ENCODE measurements around the gene COL5A1. TPM values are rescaled to one million over a fixed set of nuclear protein-coding genes. Genes with fewer than 3 reads are reported as not detected.

Gene COL5A1
- polyA plus RNA-seq, 1 donor (not counting 4 experiments of a cell fraction or from before 2014, with no cell fraction given) = 3.1 TPM

DNA sequence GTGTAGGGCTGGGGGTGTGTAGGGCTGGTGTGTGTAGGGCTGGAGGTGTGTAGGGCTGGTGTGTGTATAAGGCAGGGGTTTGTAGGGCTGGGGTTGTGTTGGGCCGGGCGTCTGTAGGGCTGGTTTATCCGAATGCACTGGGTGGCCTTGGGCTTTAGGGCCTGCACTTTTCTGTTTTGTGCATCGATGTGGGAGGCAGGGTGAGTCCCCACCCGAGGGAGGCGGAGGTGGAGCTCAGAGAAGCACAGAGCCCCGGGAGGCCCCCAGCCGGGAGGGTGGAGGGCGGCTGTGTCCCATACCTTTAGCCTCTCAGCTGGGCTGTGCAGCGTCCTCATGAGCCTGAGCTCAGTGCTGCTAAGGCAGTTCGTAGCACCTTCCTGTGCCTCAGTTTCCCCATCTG, 13.5 kb downstream of the COL5A1 start:
- H3K4me3 ChIP-seq (ENCODE audit: control insufficient read depth in 2 of 3, extremely low read depth in 1 of 3, insufficient read depth in 2 of 3, low read depth in 1 of 3, low read length in 3 of 3) = no peak overlapping the region
- no peak overlapping the region for H3K9ac ChIP-seq (ENCODE audit: control insufficient read depth, extremely low read depth, insufficient read depth, low read length)
- H3K4me2 ChIP-seq (ENCODE audit: control insufficient read depth, extremely low read depth, insufficient read depth, low read depth, low read length) = no peak overlapping the region
- TF ChIP-seq, protein P1, sequence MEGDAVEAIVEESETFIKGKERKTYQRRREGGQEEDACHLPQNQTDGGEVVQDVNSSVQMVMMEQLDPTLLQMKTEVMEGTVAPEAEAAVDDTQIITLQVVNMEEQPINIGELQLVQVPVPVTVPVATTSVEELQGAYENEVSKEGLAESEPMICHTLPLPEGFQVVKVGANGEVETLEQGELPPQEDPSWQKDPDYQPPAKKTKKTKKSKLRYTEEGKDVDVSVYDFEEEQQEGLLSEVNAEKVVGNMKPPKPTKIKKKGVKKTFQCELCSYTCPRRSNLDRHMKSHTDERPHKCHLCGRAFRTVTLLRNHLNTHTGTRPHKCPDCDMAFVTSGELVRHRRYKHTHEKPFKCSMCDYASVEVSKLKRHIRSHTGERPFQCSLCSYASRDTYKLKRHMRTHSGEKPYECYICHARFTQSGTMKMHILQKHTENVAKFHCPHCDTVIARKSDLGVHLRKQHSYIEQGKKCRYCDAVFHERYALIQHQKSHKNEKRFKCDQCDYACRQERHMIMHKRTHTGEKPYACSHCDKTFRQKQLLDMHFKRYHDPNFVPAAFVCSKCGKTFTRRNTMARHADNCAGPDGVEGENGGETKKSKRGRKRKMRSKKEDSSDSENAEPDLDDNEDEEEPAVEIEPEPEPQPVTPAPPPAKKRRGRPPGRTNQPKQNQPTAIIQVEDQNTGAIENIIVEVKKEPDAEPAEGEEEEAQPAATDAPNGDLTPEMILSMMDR (optimal IDR thresholded peaks at IDR 0.05 in 1 of 3, IDR thresholded peaks at IDR 0.05 in 1 of 3, conservative IDR thresholded peaks at IDR 0.05 in 1 of 3; ENCODE audit: extremely low read depth in 1 of 3, insufficient read depth in 2 of 3, low read length in 3 of 3) = no peak
- TF ChIP-seq EZH2 (IDR thresholded peaks at IDR 0.05; ENCODE audit: low read length) = no peak
- dilution Hi-C loops (cut with MboI; ENCODE audit: extremely low pct_ligation_motif_present, low sequenced_read_pairs) = no loop called here
- H3K9me1 ChIP-seq (ENCODE audit: control insufficient read depth, extremely low read depth, insufficient read depth, low read length) = no peaks in the 10 kb centered on the region
- no peaks in the 10 kb centered on the region for H3K27me3 ChIP-seq (ENCODE audit: control insufficient read depth, extremely low read depth, insufficient read depth, low read length)
- FAIRE-seq (no peak), DNase-seq (ENCODE audit: low read depth, low spot score) (no peak)
- H3K4me1 ChIP-seq (ENCODE audit: control insufficient read depth, extremely low read depth, insufficient read depth, low read length) = no peaks in the 10 kb centered on the region
- no peak overlapping the region for H3K27ac ChIP-seq (ENCODE audit: control insufficient read depth, insufficient read depth, low read length)
- H2AFZ ChIP-seq (ENCODE audit: control insufficient read depth, low read length) = no peak overlapping the region
- H3K36me3 ChIP-seq (ENCODE audit: control insufficient read depth in 2 of 2, extremely low read depth in 1 of 2, insufficient read depth in 2 of 2, low read length in 2 of 2) = no peaks in the 10 kb centered on the region
- H3K79me2 ChIP-seq (ENCODE audit: control insufficient read depth, insufficient read depth, low read length) = no peaks in the 10 kb centered on the region
- no peaks in the 10 kb centered on the region for H4K20me1 ChIP-seq (ENCODE audit: control insufficient read depth, extremely low read depth, insufficient read depth, low read length)
- no peaks in the 10 kb centered on the region for H3K9me3 ChIP-seq (ENCODE audit: control insufficient read depth, low read depth, low read length)

- no peaks in the 10 kb centered on the region for H3K79me2 ChIP-seq (ENCODE audit: control insufficient read depth, insufficient read depth, low read length)
- H3K4me1 ChIP-seq (ENCODE audit: control insufficient read depth, extremely low read depth, insufficient read depth, low read length) = no peaks in the 10 kb centered on the region
- dilution Hi-C loops (cut with MboI; ENCODE audit: extremely low pct_ligation_motif_present, low sequenced_read_pairs) = no loop called here
- DNase-seq (ENCODE audit: low read depth, low spot score) (no peak), FAIRE-seq (no peak)
- no peak overlapping the region for H3K4me3 ChIP-seq (ENCODE audit: control insufficient read depth in 2 of 3, extremely low read depth in 1 of 3, insufficient read depth in 2 of 3, low read depth in 1 of 3, low read length in 3 of 3)
- H3K27me3 ChIP-seq (ENCODE audit: control insufficient read depth, extremely low read depth, insufficient read depth, low read length) = no peaks in the 10 kb centered on the region
- no peak overlapping the region for H3K4me2 ChIP-seq (ENCODE audit: control insufficient read depth, extremely low read depth, insufficient read depth, low read depth, low read length)
- no peak overlapping the region for H3K27ac ChIP-seq (ENCODE audit: control insufficient read depth, insufficient read depth, low read length)
- H4K20me1 ChIP-seq (ENCODE audit: control insufficient read depth, extremely low read depth, insufficient read depth, low read length) = no peaks in the 10 kb centered on the region
- no peak overlapping the region for H2AFZ ChIP-seq (ENCODE audit: control insufficient read depth, low read length)
- H3K9me1 ChIP-seq (ENCODE audit: control insufficient read depth, extremely low read depth, insufficient read depth, low read length) = no peaks in the 10 kb centered on the region
- H3K36me3 ChIP-seq (ENCODE audit: control insufficient read depth in 2 of 2, extremely low read depth in 1 of 2, insufficient read depth in 2 of 2, low read length in 2 of 2) = no peaks in the 10 kb centered on the region
- TF ChIP-seq EZH2 (IDR thresholded peaks at IDR 0.05; ENCODE audit: low read length) = no peak
- TF ChIP-seq, protein P1 (optimal IDR thresholded peaks at IDR 0.05 in 1 of 3, IDR thresholded peaks at IDR 0.05 in 1 of 3, conservative IDR thresholded peaks at IDR 0.05 in 1 of 3; ENCODE audit: extremely low read depth in 1 of 3, insufficient read depth in 2 of 3, low read length in 3 of 3) = peak in 1 of 3 experiments; percentile 4
- no peak overlapping the region for H3K9ac ChIP-seq (ENCODE audit: control insufficient read depth, extremely low read depth, insufficient read depth, low read length)
- no peaks in the 10 kb centered on the region for H3K9me3 ChIP-seq (ENCODE audit: control insufficient read depth, low read depth, low read length)
These were observed 14.2 kb downstream of the COL5A1 start for GRCh38 chr9:134655586-134656333.
